SH-SY5Y (cell line): ENCODE data around the gene OAT.

Experiments
- GATA2 ChIP-seq: IDR thresholded peaks from 2 replicates; pipeline ENCODE4 v1.6.1; 2011; ENCODE audit warnings: mild to moderate bottlenecking, low read depth, low read length
- GATA3 ChIP-seq: IDR thresholded peaks from 2 replicates; pipeline ENCODE4 v1.6.1; 2011; ENCODE audit warnings: low read depth, mild to moderate bottlenecking, low read length, moderate library complexity

DNA sequence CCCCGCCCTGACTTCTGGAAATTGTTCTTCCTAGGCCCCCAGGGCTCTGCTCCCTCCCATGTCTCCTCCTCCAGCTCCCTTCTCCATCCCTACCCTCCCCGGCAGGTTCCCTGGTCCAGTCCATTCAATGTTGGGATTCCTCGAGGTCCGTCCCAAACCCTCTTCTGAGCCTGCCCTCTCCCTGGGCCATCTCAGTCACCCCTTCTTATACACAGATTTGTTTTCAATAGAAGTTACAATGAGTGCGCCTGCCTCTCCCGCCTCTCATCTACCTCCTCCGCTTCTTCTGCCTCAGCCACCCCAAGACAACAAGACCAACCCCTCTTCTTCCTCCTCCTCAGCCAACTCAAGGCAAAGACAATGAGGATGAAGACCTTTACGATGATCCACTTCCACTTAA is 67.9 kb downstream of the OAT start:
- TF ChIP-seq GATA3 (no peak), GATA2 (no peak)
